ENCODE measurements around the gene IKZF2.
A peak's percentile ranks its signal among the peaks of the same experiment; 100 is the strongest.

IKZF2 gene

GRCh38 chr2:213152888-213153287 is 1.5 kb upstream of the IKZF2 start:
- DNase-seq (ENCODE audit: low read depth): no peak

GRCh38 chr2:213152065-213152794 is 818 bp upstream of the IKZF2 start:
- peak; percentile 18 for DNase-seq (ENCODE audit: low read depth)

GRCh38 chr2:213150315-213151097 is 906 bp downstream of the IKZF2 start:
- no peak for DNase-seq (ENCODE audit: low read depth)

- no peak for DNase-seq (ENCODE audit: low read depth)
Measured at GRCh38 chr2:213149949-213150314, 1.5 kb downstream of the IKZF2 start.

- no peak for DNase-seq (ENCODE audit: low read depth)
Measured at GRCh38 chr2:213149294-213149875, 2.0 kb downstream of the IKZF2 start.

GRCh38 chr2:213148572-213149261 is 2.7 kb downstream of the IKZF2 start:
- no peak for DNase-seq (ENCODE audit: low read depth)

- no peak for DNase-seq (ENCODE audit: low read depth)
Measured at GRCh38 chr2:213147538-213147937, 3.9 kb downstream of the IKZF2 start.

- no peak for DNase-seq (ENCODE audit: low read depth)
Measured at GRCh38 chr2:213145715-213146242, 5.6 kb downstream of the IKZF2 start.

GRCh38 chr2:213137064-213137463 is 14.3 kb downstream of the IKZF2 start:
- DNase-seq (ENCODE audit: low read depth): no peak

GRCh38 chr2:213129311-213129710 is 22.1 kb downstream of the IKZF2 start:
- no peak for DNase-seq (ENCODE audit: low read depth)

GRCh38 chr2:213125646-213126347 is 25.6 kb downstream of the IKZF2 start:
- no peak for DNase-seq (ENCODE audit: low read depth)

- DNase-seq (ENCODE audit: low read depth): no peak
Measured at GRCh38 chr2:213122725-213123124, 28.7 kb downstream of the IKZF2 start.

- no peak for DNase-seq (ENCODE audit: low read depth)
Measured at GRCh38 chr2:213121690-213122089, 29.7 kb downstream of the IKZF2 start.

GRCh38 chr2:213119061-213119809 is 32.2 kb downstream of the IKZF2 start:
- no peak for DNase-seq (ENCODE audit: low read depth)

GRCh38 chr2:213108308-213108707 is 43.1 kb downstream of the IKZF2 start:
- no peak for DNase-seq (ENCODE audit: low read depth)

- no peak for DNase-seq (ENCODE audit: low read depth)
Measured at GRCh38 chr2:213107728-213108127, 43.7 kb downstream of the IKZF2 start.

GRCh38 chr2:213105212-213105611 is 46.2 kb downstream of the IKZF2 start:
- DNase-seq (ENCODE audit: low read depth): no peak

GRCh38 chr2:213104903-213105202 is 46.6 kb downstream of the IKZF2 start:
- DNase-seq (ENCODE audit: low read depth): no peak

- no peak for DNase-seq (ENCODE audit: low read depth)
Measured at GRCh38 chr2:213104092-213104902, 47.1 kb downstream of the IKZF2 start.
